PFSK-1 (cell line): ENCODE measurements around the gene EIF3A.

Experiments used
- POLR2AphosphoS5 ChIP-seq: IDR thresholded peaks from 2 replicates; pipeline ENCODE4 v1.6.1; 2012; ENCODE audit warnings: low read depth, mild to moderate bottlenecking, control low read depth, low read length, moderate library complexity
- REST ChIP-seq, 2 experiments: IDR thresholded peaks; 2 replicates each; pipeline versions ENCODE4 v1.6.1 to v1.8.0; 2011 to 2012; ENCODE audit warnings: low read depth in 2 of 2, low read length in 2 of 2, control low read depth in 1 of 2, inconsistent platforms in 1 of 2, mild to moderate bottlenecking in 1 of 2, moderate library complexity in 1 of 2; ENCODE audit not compliant: insufficient read depth in 1 of 2
- SIN3A ChIP-seq: IDR thresholded peaks from 2 replicates; pipeline ENCODE4 v1.6.1; 2012; ENCODE audit warnings: mild to moderate bottlenecking, low read length, moderate library complexity, borderline replicate concordance; ENCODE audit not compliant: insufficient read depth
- TAF1 ChIP-seq: IDR thresholded peaks from 2 replicates; pipeline ENCODE4 v1.6.1; 2012; ENCODE audit warnings: low read length, control low read depth, borderline replicate concordance; ENCODE audit not compliant: insufficient read depth

GRCh38 chr10:119125942-119126341 is 45.3 kb upstream of the EIF3A start:
- no peak for TF ChIP-seq SIN3A
- TF ChIP-seq TAF1 = no peak
- TF ChIP-seq POLR2AphosphoS5 = no peak
- no peak for TF ChIP-seq REST (IDR thresholded peaks at IDR 0.05; ENCODE audit: insufficient read depth in 1 of 2, low read depth in 2 of 2, low read length in 2 of 2)
